ENCODE data around the gene PTPN3.

GRCh38 chr9:109422641-109423040 lies 75.5 kb downstream of the PTPN3 start:
- no peak for TF ChIP-seq CTCF (conservative IDR thresholded peaks at IDR 0.05)
- TF ChIP-seq EZH2 (IDR thresholded peaks at IDR 0.05; ENCODE audit: low read depth): no peak
